ENCODE results near the gene CNNM1. TPM values are rescaled to one million over a fixed set of nuclear protein-coding genes. Genes with fewer than 3 reads are reported as not detected.

Gene CNNM1
- total and polyA plus RNA-seq, 11 donors = 0.04 to 0.43 (median 0.11) TPM; not detected in 4

DNA sequence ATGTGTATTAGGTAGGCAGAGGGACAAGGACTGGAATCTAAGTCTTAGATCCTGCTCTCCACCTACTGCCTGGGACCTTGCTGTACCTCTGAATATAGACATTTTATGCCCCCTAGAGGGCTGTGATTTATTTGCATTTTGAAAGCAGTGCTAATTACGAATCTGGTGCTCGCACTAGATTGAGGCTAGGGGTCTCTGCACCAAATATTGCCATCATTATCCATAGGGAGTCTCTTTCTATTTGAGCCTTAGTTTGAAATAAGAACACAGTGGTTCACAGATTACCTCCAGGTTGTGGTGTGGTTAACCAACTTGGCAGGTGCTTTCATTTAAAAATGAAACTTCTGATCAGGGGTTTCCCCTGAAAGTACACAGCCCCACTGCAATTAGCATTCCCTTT lies 41.8 kb downstream of the CNNM1 start:
- no peak overlapping the region for H3K27ac ChIP-seq
- H3K27me3 ChIP-seq = peaks cover 0 to 19% (median 0%) of the 10 kb centered on the region in 9 donors
- H3K4me3 ChIP-seq = no peak overlapping the region
- intact Hi-C loops (cut with DNase I) = loop anchor here in 2 of 10 donors (10.0 kb wide), 1 partner anchor 906 kb away; no protein-coding TSS in a partner anchor
- TF ChIP-seq, protein P1, sequence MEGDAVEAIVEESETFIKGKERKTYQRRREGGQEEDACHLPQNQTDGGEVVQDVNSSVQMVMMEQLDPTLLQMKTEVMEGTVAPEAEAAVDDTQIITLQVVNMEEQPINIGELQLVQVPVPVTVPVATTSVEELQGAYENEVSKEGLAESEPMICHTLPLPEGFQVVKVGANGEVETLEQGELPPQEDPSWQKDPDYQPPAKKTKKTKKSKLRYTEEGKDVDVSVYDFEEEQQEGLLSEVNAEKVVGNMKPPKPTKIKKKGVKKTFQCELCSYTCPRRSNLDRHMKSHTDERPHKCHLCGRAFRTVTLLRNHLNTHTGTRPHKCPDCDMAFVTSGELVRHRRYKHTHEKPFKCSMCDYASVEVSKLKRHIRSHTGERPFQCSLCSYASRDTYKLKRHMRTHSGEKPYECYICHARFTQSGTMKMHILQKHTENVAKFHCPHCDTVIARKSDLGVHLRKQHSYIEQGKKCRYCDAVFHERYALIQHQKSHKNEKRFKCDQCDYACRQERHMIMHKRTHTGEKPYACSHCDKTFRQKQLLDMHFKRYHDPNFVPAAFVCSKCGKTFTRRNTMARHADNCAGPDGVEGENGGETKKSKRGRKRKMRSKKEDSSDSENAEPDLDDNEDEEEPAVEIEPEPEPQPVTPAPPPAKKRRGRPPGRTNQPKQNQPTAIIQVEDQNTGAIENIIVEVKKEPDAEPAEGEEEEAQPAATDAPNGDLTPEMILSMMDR (IDR thresholded peaks at IDR 0.05) = peak in 8 of 12 donors; percentile 19 to 53 (median 39)
- no peak for TF ChIP-seq POLR2A (IDR thresholded peaks at IDR 0.05)
- no peaks in the 10 kb centered on the region for H3K36me3 ChIP-seq
- no peak for DNase-seq
- no peaks in the 10 kb centered on the region for H3K4me1 ChIP-seq
- 27 to 39% (median 34%) methylated on average over 2 of the region's 2 CpGs for WGBS, 4 donors
- ATAC-seq = peak in 1 of 4 donors; percentile 47
- H3K9me3 ChIP-seq = no peaks in the 10 kb centered on the region

DNA sequence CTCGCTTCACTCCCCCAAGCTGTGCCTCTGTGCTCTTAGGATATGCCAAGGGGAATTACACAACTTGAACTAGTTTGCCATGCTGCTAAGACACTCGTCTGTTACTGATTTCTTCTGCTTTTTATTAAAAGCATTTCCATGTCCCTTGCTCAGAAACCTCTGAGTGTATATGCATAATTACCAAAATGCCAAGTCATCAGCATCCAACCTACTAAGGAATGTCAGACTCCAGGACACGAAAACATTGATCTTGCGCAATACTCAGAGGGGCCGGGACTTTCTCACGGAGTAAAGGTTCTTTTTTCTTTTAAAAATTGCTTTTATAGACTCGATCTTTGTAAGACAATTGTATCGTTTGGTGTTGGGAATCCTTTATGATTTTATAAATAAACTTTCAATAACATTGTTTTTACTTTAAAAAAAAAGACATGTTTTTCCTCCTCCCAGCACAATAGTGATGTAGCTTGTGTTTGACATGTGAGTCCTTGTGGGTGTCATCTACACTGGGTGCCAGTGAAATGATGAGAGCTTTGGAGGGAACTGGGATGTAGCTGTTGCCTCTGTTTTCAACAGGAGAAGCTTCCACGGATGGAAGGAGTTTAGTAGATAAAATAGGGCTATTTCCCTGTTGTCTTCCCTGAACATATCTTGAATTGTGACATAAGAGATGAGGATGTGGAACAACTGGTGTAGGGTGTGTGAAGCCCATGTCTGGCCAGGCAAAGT lies 43.6 kb downstream of the CNNM1 start:
- Histone ChIP-seq H3K4me3 (no peak overlapping the region), H3K27me3 (peaks cover 0 to 19% (median 0%) of the 10 kb centered on the region in 9 donors), H3K9me3 (no peaks in the 10 kb centered on the region), H3K4me1 (no peaks in the 10 kb centered on the region), H3K36me3 (no peaks in the 10 kb centered on the region), H3K27ac (no peak overlapping the region)
- no peak for DNase-seq
- intact Hi-C loops (cut with DNase I) = loop anchor here in 2 of 10 donors (10.0 kb wide), 1 partner anchor 908 kb away; no protein-coding TSS in a partner anchor
- no peak for ATAC-seq
- TF ChIP-seq, protein P1 (IDR thresholded peaks at IDR 0.05) = no peak
- TF ChIP-seq POLR2A (IDR thresholded peaks at IDR 0.05) = no peak
- 65 to 69% (median 67%) methylated on average over 9 of the region's 9 CpGs for WGBS, 4 donors

DNA sequence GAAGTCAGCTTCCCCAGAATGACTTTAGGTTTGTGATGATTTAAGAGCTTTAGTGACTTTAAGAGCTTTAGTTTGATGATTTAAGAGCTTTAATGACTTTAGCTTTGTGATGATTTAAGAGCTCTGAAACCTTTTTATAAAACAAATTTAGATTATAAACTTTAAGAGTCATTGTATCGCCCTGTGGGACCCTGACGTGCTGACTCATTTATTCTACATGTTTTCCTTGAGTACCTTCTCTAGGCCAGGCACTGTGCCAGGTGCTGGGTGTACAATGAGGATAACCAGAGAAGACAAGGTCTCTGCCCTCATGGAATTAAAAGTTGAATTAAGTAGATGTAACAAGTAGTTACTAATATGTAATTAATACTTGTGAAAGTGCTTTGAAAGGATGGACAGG lies 45.4 kb downstream of the CNNM1 start:
- H3K27ac ChIP-seq = no peak overlapping the region
- H3K36me3 ChIP-seq = no peaks in the 10 kb centered on the region
- no peaks in the 10 kb centered on the region for H3K9me3 ChIP-seq
- 44 to 61% (median 58%) methylated on average over 2 of the region's 2 CpGs for WGBS, 4 donors
- H3K4me3 ChIP-seq = no peak overlapping the region
- no peaks in the 10 kb centered on the region for H3K4me1 ChIP-seq
- H3K27me3 ChIP-seq = peaks cover 0 to 19% (median 0%) of the 10 kb centered on the region in 9 donors
- DNase-seq (no peak), ATAC-seq (no peak)
- intact Hi-C loops (cut with DNase I) = loop anchor here in 2 of 10 donors (10.0 kb wide), 1 partner anchor 910 kb away; no protein-coding TSS in a partner anchor
- TF ChIP-seq, protein P1 (IDR thresholded peaks at IDR 0.05) = no peak
- no peak for TF ChIP-seq POLR2A (IDR thresholded peaks at IDR 0.05)

DNA sequence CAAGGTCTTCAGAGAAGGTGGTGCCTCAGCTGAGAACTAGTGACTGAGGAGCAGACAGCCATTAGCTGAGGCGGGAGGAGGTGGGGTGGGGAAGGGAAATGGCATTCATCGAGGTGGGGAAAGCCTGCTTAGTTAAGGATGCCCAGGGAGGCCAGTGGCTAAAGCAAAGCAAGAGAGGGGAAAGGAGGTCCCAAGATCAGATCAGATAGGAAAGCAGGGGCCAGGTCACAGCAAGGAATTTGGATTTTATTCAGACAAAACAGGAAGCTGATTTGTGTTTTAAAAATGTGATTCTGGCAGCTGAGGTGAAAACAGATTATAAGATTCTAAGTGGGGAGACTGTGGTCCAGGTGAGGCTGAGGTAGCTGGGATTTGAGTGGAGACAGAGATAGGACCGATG lies 45.8 kb downstream of the CNNM1 start:
- Histone ChIP-seq H3K4me3 (no peak overlapping the region), H3K4me1 (no peaks in the 10 kb centered on the region), H3K9me3 (no peaks in the 10 kb centered on the region), H3K27ac (no peak overlapping the region), H3K36me3 (no peaks in the 10 kb centered on the region), H3K27me3 (peaks cover 0 to 17% (median 0%) of the 10 kb centered on the region in 9 donors)
- intact Hi-C loops (cut with DNase I) = loop anchor here in 2 of 10 donors (10.0 kb wide), 1 partner anchor 910 kb away; no protein-coding TSS in a partner anchor
- DNase-seq = no peak
- TF ChIP-seq, protein P1 (IDR thresholded peaks at IDR 0.05) = no peak
- no peak for TF ChIP-seq POLR2A (IDR thresholded peaks at IDR 0.05)
- WGBS, 4 donors = 52 to 67% (median 66%) methylated on average over 3 of the region's 3 CpGs
- ATAC-seq = no peak

Measured in heart left ventricle (tissue), 16 donors.